Stimulated activated CD4-positive, alpha-beta T cell treated with anti-CD3 and anti-CD28 coated beads, Interleukin-1b, Interleukin-23, amount 100 ng/mL, for 48 hours (primary cell): ENCODE measurements around the gene CERKL.
"Not testable (repeated sequence)": the region's sequence is repeated elsewhere in the genome, so short reads cannot be mapped to it uniquely, and the experiment has no call there.

Source experiments
- DNase-seq: peaks from one replicate; pipeline ENCODE4 v3.0.0-alpha.2; 2020

CERKL gene

GRCh38 chr2:181656450-181657291 lies at the start of gene CERKL:
CERKL (minus strand) TSS chr2:181657105; CDS start chr2:181657006, 99 bp downstream.
- no peak for DNase-seq

- DNase-seq = not testable (repeated sequence)
These were observed 45.6 kb upstream of the CERKL start for GRCh38 chr2:181702519-181702918.

- no peak for DNase-seq
These were observed 41.3 kb upstream of the CERKL start for GRCh38 chr2:181698223-181698622.

- no peak for DNase-seq
These were observed 40.7 kb upstream of the CERKL start for GRCh38 chr2:181697571-181697970.

GRCh38 chr2:181697126-181697525 lies 40.2 kb upstream of the CERKL start:
- no peak for DNase-seq

GRCh38 chr2:181694271-181694670 lies 37.4 kb upstream of the CERKL start:
- DNase-seq = no peak

GRCh38 chr2:181690860-181691259 lies 34.0 kb upstream of the CERKL start:
- no peak for DNase-seq

GRCh38 chr2:181686576-181687185 lies 29.8 kb upstream of the CERKL start:
- DNase-seq = no peak

- DNase-seq = no peak
These were observed 28.3 kb upstream of the CERKL start for GRCh38 chr2:181685150-181685688.

- no peak for DNase-seq
These were observed 27.7 kb upstream of the CERKL start for GRCh38 chr2:181684454-181685149.

GRCh38 chr2:181683518-181684453 lies 26.9 kb upstream of the CERKL start:
- no peak for DNase-seq

GRCh38 chr2:181682795-181683517 lies 26.1 kb upstream of the CERKL start:
- DNase-seq = no peak

GRCh38 chr2:181682026-181682789 lies 25.3 kb upstream of the CERKL start:
- DNase-seq = no peak

GRCh38 chr2:181680937-181681811 lies 24.3 kb upstream of the CERKL start:
- no peak for DNase-seq

- DNase-seq = no peak
These were observed 23.4 kb upstream of the CERKL start, which contains the start of gene NEUROD1 for GRCh38 chr2:181680055-181680936. NEUROD1 (minus strand) TSS chr2:181680517; CDS start chr2:181678860, 1,657 bp downstream.

GRCh38 chr2:181679544-181679979 lies 22.7 kb upstream of the CERKL start:
- DNase-seq = no peak

GRCh38 chr2:181678861-181679543 lies 22.1 kb upstream of the CERKL start:
- DNase-seq = no peak
